GM21390 (cell line): ENCODE results near the gene TMEM17.

Experiments
- ATAC-seq: cut with Tn5 transposase; IDR thresholded peaks from one replicate; pipeline ENCODE4 v1.9.1; 2021; ENCODE audit not compliant: unreplicated experiment

Gene TMEM17

DNA sequence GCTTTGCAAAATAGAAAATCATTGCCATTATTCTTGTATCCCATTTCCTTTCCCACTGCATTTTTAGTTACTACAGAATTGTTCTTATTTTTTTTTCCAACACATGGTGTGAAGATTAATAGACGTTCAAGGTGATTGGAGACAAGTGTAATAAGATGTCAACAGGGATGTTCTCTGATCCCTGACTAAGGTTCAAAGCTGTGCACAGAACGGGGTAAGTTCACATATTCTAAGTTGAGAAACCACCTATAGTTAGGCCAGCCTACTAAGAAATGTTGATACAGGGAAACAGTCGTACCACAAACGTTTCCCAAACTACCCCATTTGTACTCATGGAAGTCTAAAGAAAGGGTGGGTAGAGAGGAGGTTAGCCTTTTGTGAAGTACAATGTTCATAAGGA lies 6.4 kb upstream of the TMEM17 start:
- no peak for ATAC-seq

DNA sequence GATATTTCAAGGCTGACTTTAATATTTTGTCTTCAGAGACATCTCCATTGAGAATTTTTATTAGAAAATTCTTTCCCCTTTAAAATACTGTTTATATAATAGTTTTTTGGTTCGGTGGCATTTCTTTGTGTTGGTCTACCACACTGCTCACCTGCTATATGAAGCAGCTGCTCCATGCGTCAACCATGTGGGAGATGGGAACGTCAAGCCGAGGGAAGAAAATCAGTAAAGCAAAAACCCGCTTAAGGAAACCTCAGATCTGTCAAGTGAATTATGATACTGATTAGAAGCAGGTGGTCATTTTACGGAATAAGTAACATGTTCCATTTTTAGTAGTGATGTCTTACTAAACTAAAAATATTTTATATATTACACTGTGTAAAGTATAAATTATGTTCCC lies 5.6 kb upstream of the TMEM17 start:
- no peak for ATAC-seq

DNA sequence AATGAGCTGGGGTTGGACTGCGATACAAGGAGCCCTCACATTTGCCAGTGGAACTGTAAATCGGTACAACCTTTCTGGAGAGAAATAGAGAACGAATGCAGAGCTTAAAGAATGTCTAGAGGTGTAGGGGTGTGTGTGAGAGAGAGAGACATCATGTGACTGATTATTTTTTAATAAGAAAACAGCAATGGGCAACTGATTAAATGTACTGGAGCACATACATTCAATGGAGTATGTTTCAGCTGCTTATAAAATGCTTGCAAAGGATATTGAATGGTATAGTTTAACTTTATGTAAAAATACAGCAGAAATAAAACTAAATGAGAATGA lies 391 bp upstream of the TMEM17 start:
- ATAC-seq: peak; percentile 36

DNA sequence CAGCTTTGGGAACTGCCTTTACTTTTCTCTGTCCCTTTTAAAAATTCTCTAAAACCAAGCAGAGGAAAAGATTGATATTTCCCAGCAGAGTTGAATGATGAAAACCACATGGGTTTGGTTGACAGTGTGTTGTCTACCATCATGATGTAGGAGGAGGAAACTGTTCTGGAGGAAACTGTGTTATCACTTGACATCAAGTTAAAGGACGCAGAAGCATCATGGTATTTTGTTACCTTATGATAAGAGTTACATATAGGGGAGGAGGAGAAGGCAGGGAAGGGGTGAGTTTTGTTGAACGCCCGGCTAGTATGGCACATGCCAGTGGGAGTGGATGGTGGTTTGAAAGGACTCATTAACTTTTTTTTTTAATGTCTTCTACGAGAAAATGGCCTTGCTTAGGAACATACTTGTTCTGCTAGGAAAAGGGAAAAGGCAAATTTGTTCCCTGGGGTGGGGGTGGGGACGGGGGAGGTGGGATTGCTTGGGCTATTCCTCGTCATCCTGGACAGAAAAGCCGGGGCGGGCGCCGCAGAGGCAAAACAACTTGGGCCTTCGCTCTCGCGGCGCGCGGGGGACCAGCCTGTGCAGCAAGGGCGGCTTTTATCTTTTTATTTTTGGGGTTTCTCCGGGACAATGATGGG lies 766 bp downstream of the TMEM17 start:
- ATAC-seq: no peak

DNA sequence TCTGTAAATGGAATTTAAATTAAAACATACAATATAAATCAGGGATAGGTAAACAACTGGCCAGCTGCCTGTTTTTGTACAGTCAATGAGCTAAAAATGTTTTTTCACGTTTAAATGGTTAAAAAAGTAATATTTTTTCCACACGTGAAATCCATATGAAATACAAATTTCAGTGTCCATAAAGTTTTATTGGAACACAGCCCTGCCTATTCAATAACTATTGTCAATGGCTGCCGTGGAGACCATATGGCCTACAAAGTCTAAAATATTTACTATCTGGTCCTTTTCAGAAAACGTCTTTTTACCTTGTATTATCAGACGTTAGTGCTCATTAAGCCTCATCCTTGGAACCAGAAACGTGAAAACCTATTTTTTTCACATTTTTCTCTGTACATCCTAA lies 1.3 kb downstream of the TMEM17 start:
- no peak for ATAC-seq

DNA sequence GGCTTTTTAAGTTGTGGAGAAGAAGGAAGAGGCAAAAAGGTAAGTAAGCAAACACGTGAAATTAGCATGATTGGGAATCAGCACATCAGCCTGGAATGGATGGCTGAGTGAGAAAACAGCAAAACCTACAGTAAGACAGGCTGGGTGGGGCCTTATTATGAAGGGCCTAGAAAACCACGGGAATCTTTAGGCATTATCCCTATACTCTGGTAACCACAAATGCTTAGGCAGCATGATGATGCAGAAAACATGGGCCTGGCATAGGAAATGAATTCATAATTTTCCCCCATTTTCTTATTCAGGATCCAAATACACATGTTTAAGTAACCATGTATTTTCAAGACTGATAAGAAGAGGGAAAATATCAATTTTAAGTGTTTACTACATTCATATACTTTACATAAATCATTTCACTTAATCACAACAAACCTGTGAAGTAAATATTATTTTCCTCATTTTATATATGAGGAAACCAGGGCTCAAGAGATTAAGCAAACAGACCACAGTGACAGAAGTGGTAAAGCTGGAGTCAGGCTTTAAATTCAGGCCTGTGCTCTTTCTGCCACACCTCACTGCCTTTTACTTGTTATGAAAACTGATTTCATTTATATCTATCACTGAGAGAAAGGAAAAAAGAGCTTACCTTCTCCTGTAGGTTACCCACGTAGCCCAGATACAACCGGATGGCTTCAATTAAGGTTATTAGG lies 4.0 kb downstream of the TMEM17 start:
- no peak for ATAC-seq

DNA sequence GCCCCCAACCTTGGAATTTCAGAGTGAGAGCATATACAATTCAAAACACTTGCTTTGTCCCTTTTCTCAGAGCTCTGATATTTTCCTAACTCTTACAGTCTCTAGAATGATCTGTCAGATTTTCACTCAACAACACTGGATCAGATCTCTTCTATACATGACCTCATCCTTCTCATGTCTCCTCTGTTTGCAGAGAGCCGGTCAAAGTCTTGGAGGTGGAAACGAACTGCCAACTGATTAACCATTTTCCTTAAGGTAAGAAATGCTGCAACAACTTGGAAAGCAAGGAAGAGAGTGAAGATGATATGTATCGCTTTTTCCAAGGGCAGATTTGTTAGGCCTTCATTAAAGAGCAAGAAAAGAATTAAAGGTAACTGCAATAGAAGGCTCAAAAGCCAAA lies 4.9 kb downstream of the TMEM17 start:
- no peak for ATAC-seq

DNA sequence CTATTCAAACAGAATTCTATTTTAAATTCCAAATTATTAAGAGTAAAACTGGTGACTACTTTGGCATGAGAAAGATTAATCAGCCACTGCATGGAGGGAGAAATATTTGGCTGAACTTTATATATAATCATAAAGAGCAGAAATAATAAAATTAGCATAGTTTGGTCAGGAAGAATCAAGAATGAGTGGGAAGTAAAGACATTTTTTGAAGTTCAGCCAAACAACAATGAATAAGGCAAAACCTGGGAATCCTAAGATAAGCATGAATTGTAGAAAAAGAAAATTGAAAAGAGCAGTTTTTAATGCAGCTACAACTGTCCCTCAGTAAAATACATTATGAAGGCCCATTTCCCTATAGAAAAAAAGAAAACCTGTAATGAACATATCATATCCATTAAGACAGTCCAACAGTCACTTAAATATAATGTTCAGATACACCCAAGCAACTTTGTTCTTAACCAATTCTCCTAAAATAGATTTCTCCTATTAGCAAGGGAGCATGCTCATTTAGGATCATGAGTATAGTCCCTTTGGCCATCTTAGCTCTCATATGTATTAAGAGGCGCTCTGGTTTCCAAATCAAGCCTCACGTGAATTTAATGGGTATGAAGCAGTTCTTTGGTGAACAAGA lies 6.5 kb downstream of the TMEM17 start:
- no peak for ATAC-seq

DNA sequence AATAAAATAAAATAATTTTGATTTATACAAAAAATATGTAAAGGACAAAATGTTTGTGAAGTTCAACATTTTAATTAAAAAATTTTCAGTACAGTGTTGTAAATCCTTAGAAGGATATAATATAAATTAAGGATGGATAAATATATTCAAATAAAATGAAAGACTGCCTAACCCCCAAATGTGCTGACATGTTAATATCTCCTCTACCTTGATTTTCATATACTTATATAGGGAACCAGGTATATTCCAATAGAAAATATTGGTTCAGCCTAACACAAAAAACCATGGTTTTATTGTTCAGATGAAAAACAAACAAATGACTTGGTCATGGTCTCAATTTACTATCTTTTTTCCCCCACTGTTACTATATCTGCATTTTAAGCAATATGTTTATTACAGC lies 7.3 kb downstream of the TMEM17 start:
- no peak for ATAC-seq

DNA sequence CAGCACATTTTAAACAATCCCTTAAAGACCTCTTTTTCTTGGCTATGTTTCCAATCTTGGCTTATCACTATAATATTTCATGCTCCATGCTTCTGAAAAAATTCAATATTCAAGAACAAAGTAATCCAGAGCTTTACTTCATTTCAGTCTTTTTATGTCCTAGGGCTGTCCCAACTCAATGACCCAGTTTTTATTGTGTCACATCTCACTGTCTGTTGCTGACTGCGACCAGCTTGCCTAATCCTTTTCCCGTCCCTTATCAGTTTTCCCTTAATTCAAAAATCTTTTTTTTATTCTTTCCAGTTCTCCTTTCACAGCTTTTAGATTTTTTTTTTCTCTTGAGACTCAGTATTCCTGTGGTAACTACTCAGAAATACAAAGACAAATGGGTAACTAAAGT lies 10.2 kb downstream of the TMEM17 start:
- no peak for ATAC-seq

DNA sequence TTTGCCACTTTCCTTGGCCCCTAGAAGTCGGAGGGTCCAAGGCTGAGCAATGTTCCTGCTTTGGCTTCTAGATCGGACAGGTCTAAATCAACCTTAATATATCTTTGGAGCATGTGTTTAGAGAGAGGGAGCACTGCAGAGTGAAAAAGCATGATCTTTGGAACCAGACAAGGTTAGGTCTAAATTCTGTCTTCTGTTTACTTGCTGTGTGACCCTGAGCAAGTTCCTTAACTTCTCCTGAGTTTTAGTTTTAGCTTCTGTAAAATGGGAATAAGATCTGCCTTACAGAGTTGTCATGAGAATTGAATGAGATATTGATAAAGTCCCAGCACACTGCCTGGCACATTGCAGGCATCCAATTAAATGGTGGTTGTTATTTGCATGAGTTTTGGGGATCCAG lies 13.9 kb downstream of the TMEM17 start:
- no peak for ATAC-seq

DNA sequence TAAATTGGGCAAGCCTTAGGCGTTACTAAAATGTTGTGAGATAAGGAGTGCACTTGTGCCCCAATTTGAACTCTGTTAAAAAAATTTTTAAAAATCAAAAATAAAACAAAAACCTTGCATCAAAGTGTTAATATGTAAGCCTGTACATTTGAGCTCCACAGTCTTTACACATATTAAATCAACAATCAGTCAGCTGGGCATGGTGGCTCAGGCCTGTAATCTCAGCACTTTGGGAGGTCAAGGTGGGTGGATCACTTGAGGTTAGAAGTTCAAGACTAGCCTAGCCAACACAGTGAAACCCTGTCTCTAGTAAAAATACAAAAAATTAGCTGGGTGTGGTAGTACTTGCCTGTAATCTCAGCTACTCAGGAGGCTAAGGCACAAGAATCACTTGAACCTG lies 16.3 kb downstream of the TMEM17 start:
- ATAC-seq: no peak

DNA sequence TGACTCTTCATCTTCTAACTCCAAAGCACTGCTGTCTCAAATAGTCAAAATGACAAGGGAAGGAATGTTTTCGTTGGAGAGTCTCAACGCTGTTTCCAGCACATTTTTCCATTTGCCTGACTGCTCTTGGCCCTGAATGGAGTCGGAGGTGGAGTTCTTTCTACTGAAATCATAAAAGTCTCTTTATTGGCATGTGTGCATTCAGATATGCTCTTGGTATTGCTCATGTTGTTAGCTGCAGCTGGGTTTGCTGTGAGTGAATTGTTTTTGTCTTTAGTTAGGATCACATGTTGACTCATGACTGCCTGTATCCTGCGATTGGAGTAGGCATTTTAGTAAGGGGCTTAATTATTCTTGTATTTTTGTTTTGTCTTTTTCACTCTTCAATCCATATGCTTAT lies 16.8 kb downstream of the TMEM17 start:
- ATAC-seq: no peak

DNA sequence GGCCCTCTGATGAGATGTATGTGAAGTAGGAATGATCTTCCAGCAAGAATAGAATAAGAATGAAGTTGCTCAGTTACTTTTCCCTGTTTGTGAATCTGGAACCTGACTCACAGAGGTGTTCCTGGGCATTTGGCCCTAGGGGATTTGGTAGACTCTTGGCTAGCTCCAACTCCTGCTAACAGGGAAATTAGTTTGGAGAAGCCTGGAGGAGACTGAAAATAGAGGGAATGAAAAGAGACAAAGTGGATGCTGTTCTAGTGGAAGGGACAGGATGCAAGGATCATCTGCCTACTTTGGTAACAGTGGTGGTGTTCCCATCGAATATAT lies 19.6 kb downstream of the TMEM17 start:
- ATAC-seq: no peak

DNA sequence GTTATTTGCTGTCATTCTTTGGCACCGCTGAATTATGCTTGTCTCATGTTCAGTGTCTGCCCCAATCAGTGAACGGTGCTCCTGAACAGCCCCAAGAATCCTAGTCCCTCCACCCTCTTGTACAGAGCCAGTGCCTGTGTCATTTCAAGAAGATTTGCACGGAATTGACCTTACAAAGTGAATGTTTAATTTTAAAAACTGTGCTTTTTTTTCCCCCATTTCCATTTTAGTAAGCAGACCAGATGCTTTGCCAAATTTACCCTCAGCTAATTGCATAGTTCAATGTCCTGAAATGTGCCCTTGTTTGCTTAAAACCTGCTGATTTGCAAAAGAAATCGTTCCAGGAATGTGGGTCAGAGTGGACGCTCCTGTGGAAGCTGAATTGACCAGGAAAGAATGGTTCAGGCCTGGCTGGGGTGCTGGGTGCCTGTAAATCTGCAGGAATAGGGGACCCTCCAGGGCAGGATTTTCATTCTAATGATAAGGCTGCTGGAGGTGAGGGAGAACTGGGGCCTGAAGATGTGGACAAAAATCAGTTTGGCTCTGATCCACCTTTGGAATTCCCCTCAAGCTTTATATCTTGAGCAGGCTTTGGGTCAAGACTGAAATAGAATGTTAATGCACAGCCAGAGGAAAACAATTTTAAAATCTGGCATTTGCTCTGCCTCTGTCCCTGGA lies 20.1 kb downstream of the TMEM17 start:
- ATAC-seq: no peak

DNA sequence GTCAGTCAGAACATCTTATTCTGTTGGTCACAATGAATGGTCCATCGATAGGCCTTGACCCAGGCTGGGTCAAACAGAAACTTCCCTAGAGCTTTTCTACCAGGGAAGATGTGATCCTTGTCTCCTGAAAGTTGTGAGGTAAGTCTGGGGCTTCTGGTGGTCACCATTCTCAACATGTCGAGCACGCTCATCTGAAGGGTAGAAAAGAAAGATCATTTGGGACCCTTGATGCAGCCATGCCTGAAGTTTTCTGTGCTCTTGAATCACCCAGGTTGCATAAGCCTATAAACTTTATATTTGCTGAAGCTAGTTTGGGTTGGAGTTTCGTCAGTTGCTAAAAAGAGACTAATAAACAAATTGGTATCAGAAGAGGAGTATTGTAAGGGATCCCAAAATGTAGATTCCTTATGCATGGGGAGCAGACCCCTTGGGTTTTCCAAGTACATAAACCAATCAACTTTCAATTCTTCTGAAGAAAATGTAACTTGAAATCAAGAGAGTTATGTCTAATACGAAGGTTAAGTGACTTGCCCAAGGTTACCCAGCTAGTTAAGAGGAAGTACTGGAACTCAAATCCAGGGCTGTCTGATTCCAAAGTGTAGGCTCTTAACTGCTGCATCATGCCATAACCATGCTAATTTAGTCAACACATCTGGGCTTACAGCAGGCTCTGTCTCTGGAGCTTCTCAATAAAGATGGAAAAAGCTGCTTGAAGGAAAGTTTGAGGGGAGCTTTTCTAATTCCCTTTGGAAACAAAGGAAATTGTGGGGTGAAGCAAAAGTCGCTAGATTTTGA lies 23.2 kb downstream of the TMEM17 start:
- ATAC-seq: no peak

DNA sequence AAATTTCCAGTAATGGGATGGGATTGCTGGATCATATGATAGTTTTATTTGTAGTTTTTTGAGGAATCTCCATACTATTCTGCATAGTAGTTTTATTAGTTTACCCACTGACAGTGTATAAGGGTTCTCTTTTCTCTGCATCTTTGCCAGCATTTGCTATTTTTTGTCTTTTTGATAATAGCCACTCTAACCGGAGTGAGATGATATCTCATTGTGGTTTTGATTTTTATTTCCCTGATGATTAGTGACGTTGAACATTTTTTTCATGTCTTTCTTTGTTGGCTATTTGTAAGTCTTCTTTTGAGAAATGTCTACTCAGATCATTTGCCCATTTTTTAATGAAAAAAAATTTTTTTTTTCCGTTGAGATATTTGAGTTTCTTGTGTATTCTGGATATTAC lies 26.1 kb downstream of the TMEM17 start:
- ATAC-seq: no peak

DNA sequence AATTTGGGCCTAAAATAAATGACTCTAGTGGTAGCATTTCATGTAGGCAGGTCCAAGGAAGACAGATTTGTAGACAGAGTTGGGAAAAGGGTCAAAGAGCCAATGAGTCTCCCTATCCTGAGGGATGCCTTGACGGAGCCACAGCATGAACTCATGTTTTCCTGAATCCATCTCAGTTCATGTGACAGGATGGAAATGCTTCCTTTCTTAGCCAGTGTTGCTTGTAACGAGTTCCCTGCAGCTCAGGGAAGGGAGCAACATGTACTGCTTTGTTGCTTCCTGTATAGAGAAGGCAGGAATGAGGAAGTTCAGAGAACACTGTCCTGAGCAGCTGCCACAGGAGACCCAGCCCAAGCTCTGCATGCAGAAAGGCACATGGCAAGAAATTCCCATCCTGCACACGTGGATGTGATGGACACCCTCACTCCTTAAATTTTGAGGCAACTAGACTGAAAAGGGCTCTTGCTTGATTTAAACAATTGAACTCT lies 27.9 kb downstream of the TMEM17 start:
- no peak for ATAC-seq

DNA sequence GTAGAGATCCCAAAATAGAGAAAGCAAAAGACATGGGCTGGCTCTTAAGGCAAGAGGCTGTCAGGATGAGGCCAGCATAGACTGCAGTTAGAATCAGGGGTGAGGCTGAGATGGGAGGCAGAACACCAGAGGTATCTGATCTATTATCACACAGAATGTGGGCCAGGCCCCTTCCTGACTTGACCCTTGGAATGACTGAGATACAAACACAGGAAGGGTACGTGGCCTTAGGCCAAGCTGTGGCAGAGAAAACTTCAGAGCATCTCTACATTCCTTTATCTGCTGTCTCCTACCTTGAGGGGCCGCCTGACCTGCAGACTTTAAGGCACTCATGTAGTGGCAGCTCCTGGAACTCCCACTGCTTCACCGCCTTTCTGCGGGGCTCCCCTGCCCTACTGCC lies 28.4 kb downstream of the TMEM17 start:
- no peak for ATAC-seq

DNA sequence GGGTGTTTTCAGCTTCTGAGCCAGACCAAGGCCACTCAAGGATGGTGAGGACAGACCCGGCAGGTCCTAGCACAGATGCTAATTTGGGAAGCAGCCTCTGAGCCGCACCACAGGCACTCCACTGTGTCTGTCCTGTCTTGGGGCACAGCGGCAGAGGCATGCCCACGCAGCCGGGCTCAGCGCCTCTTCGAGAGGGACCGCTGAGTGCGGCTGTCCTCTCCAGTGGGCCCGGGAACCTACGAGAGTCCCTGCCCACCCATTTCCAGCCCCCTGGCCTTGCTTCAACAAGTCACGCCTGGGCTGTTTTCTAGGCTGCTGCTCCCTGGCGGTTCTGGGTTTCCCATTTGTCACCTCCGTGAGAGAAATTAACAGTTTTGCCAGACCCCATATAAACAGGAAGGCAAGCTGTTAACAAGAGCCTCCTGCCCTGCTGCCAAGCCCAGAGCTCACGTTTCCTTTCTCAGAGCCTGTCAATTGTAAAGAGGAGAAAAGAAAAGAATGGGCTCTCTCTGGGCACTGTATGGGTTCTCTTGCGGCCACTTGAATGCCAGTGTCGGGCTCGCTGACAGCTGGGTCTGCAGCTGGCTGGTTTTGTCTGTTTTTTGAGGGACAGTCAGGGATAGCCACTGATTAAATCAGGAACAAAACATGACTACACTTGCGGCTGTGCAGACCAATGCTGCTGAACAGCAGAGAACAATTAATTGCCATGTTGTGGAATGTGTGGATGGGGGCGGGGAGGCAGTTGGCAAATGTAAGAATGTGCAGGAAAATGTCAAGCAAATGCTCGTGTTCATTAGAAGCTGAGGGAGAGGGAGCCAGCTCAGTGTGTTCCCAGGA lies 30.6 kb downstream of the TMEM17 start:
- ATAC-seq: no peak
